Retinal pigment epithelial cell (primary cell): ENCODE measurements around the gene KCTD19.

Experiments used
- DNase-seq: peaks from one replicate; pipeline ENCODE4 v3.0.0-alpha.2; 2010; ENCODE audit warnings: low read depth
- H3K4me3 ChIP-seq: 2 replicates; pipeline ENCODE4 v1.5.1; 2011; ENCODE audit warnings: mild to moderate bottlenecking, low read length, control low read depth, moderate library complexity
- TF ChIP-seq, protein P1 (sequence below): conservative IDR thresholded peaks from 2 replicates; pipeline ENCODE4 v1.5.1; 2011; ENCODE audit warnings: low read depth, low read length, control low read depth, inconsistent platforms

KCTD19 gene

DNA sequence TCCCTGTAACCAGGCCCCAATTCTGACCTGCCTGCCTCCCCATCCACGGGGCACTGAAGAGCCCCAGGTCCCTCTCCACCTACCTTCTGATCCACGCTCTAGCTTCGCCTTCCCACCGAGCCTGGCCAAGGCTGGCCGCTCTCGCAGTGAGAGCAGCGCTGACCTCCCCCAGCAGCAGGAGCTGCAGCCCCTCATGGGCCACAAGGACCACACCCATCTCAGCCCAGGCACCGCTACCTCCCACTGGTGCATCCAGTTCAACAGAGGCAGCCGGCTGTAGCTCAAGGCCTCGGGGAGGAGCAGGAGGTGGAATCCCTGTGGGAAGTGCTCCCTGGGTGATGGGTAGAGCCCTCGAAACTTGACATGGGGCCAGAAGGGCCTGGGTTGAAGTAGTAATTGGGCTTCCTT lies 55.6 kb downstream of the KCTD19 start:
- DNase-seq, result no peak
- H3K4me3 ChIP-seq, result no peak overlapping the region
- TF ChIP-seq, protein P1, sequence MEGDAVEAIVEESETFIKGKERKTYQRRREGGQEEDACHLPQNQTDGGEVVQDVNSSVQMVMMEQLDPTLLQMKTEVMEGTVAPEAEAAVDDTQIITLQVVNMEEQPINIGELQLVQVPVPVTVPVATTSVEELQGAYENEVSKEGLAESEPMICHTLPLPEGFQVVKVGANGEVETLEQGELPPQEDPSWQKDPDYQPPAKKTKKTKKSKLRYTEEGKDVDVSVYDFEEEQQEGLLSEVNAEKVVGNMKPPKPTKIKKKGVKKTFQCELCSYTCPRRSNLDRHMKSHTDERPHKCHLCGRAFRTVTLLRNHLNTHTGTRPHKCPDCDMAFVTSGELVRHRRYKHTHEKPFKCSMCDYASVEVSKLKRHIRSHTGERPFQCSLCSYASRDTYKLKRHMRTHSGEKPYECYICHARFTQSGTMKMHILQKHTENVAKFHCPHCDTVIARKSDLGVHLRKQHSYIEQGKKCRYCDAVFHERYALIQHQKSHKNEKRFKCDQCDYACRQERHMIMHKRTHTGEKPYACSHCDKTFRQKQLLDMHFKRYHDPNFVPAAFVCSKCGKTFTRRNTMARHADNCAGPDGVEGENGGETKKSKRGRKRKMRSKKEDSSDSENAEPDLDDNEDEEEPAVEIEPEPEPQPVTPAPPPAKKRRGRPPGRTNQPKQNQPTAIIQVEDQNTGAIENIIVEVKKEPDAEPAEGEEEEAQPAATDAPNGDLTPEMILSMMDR, result no peak

DNA sequence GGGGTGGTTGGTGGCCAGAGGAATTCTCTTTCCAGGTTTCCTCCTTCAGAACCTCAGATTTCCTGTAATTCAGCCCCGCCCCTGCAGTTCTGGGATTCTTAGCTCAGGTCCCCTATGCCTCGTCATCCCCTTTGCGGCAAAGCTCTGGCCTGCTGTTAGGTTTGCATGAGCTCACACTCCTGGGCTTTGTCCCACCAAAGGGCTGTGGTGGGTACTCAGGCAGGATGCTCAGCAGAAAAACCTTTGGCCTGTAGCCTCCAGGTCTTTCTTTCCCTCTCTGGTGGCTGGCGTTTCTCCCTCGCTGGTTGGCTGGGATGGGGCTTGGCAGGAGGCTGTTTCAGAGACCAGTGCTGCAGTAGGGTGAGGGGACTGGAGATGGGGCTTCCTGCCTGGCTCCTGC lies 56.8 kb downstream of the KCTD19 start:
- DNase-seq, result no peak
- TF ChIP-seq, protein P1, result no peak

DNA sequence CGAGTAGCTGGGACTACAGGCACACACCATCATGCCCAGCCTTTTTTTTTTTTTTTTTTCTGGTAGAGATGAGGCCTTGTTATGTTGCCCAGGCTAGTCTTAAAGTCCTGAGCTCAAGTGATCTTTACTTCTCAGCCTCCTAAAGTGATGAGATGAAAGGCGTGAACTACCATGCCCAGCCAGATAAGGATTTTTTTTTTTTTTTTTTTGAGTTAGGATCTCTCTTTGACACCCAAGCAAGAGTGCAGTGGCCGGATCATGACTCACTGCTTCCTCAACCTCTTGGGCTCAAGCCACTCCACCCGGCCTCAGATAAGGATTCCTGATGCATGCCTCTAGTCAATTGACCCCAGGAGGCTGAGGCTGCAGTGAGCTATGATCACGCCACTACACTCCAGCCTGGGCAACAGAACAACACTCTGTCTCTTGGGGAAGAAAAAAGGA lies 58.4 kb downstream of the KCTD19 start:
- H3K4me3 ChIP-seq, result no peak overlapping the region
- TF ChIP-seq, protein P1, result no peak
- DNase-seq, result no peak

More for the DNA sequence above, 56.8 kb downstream of the KCTD19 start:
- no peak overlapping the region for H3K4me3 ChIP-seq

DNA sequence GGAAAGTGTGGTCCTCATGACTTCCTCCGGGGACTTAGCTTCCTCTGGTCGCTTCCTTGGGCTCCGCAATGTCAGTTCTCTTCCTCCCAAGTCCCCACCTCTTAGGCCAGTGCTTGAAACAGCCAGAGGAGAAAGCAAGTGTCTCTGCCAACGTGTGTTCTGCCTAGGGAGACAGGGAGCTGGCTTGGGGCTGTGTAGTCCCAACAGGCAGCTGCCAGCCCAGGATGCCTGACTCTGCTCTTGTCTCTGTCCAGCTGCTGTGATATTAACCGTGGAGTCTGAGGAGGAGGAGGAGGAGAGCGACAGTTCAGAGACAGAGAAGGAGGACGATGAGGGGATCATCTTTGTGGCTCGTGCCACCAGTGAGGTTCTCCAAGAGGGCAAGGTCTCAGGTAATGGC lies 60.7 kb downstream of the KCTD19 start:
- no peak for DNase-seq
- H3K4me3 ChIP-seq, result no peak overlapping the region
- TF ChIP-seq, protein P1, result no peak

DNA sequence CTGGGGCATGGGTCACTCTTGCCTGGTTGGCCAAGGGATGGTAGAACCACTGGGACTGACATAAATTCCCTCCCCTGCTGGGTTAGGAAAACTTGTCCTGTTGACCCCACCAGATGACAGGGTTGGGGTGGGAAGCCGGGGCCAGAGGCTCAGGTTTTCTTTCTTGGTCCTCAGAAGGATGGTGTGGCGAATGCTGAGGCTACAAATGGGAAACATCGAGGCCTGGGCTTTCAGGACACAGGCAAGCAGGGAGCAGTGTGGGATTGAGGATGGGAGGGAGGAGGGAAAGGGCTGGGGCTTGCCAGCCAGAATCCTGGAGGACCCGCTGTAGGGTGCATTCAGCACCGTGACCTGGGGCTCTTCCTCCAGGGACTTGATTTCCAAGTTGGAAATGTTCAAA lies 61.7 kb downstream of the KCTD19 start:
- no peak for DNase-seq
- H3K4me3 ChIP-seq, result no peak overlapping the region
- TF ChIP-seq, protein P1, result no peak

DNA sequence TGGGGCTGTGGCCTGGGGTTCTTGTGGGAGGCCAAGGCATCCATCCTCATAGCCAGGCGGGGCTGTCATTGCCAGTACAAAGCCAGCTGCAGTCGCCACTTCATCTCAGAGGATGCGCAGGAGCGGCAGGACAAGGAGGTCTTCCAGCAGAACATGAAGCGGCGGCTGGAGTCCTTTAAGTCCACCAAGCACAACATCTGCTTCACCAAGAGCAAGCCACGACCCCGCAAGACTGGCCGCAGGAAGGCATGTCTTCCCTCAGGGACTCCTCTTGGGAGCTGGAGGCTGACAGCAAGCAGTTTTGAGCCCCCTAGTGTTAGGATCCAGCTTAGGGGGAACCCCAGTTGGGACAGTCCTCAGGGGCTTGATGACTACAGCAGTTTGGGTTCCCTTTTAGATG lies 62.3 kb downstream of the KCTD19 start:
- TF ChIP-seq, protein P1, result peak; percentile 16
- no peak overlapping the region for H3K4me3 ChIP-seq
- DNase-seq, result no peak

DNA sequence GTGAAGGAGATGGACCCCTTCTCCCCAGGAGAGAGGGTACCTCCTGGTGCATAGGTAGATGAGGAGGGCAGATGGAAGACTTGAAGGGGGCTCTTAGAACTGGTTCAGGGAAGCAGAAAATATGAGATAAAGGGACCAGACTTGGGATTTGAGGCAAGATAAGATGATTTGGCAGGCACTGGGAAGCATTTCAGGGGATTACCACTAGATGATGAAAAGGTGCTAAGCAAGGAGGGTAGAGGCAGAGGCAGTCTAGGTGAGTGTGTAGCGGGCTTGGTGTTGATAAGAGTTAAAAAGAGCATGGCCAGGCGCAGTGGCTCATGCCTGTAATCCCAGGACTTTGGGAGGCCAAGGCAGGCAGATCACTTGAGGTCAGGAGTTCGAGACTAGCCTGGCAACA lies 63.3 kb downstream of the KCTD19 start:
- TF ChIP-seq, protein P1, result no peak
- no peak for DNase-seq
- H3K4me3 ChIP-seq, result no peak overlapping the region
